ENCODE data around the gene MYO1B. TPM values are rescaled to one million over a fixed set of nuclear protein-coding genes. Genes with fewer than 3 reads are reported as not detected.

Gene MYO1B
- total RNA-seq, 1 experiment from 2014 or later = 43.6 TPM

- TF ChIP-seq PRDM15 (CRISPR knock-in tag; IDR thresholded peaks at IDR 0.05) (no peak), RELA (CRISPR knock-in tag; IDR thresholded peaks at IDR 0.05; ENCODE audit: borderline replicate concordance) (no peak), TEAD1 (CRISPR knock-in tag; IDR thresholded peaks at IDR 0.05) (no peak), CREB1 (CRISPR knock-in tag; IDR thresholded peaks at IDR 0.05) (no peak), FOXJ3 (CRISPR knock-in tag; IDR thresholded peaks at IDR 0.05; ENCODE audit: borderline replicate concordance) (no peak), FOXP1 (CRISPR knock-in tag; IDR thresholded peaks at IDR 0.05; ENCODE audit: borderline replicate concordance) (no peak), NR3C1 (CRISPR knock-in tag; conservative IDR thresholded peaks at IDR 0.05; ENCODE audit: low read depth) (no peak), TEAD4 (CRISPR knock-in tag; IDR thresholded peaks at IDR 0.05) (no peak), ZNF121 (CRISPR knock-in tag; IDR thresholded peaks at IDR 0.05) (no peak)
- TF ChIP-seq, protein P1, sequence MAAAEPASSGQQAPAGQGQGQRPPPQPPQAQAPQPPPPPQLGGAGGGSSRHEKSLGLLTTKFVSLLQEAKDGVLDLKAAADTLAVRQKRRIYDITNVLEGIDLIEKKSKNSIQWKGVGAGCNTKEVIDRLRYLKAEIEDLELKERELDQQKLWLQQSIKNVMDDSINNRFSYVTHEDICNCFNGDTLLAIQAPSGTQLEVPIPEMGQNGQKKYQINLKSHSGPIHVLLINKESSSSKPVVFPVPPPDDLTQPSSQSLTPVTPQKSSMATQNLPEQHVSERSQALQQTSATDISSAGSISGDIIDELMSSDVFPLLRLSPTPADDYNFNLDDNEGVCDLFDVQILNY (CRISPR knock-in tag; IDR thresholded peaks at IDR 0.05) = no peak
Measured at GRCh38 chr2:191463790-191464189, 218.6 kb downstream of the MYO1B start (continued).

DNA sequence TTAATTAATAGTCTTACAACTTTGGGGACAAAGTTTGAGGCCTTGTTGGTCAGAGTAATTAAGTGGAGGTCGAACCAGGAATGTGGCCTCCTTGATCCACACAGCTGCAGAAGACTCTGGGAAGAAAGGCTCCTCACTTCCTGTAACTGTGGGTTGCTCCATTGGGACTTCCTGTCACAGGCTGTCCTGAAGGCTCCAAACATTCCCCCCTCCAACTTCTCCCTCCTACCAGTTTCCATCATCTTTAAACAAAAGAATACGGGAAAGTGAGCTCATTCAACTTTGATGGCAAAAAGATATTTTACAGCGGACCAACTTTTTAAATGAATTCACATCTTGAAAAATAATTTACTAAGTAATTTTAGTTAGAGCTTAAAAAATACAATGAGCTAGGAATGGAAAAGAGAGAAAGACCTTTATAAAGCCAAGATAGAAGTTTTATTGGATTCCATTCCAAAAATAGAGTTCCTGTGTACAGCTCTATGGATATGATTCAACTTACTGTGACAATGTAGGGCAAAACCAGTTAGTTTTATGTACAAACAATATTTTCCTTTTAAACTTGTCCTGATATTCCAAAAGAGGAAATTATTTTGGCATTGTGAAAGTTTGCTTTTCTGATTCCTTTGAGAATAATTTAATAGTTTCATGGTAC, 220.7 kb downstream of the MYO1B start:
- Mint-ChIP-seq H3K9me3 (peaks cover 7% of the 10 kb centered on the region), H3K4me1 (peaks cover 5% of the 10 kb centered on the region), H3K27ac (no peak overlapping the region), H3K27me3 (ENCODE audit: low read depth) (no peaks in the 10 kb centered on the region), H3K4me3 (no peak overlapping the region), H3K36me3 (no peaks in the 10 kb centered on the region)
- POLR2A ChIA-PET = no interaction called here
- no peak for ATAC-seq
- TF ChIP-seq IRF1 (CRISPR knock-in tag; IDR thresholded peaks at IDR 0.05) (no peak), NFATC4 (CRISPR knock-in tag; IDR thresholded peaks at IDR 0.05) (no peak), IRF2 (CRISPR knock-in tag; IDR thresholded peaks at IDR 0.05; ENCODE audit: borderline replicate concordance, low read depth) (no peak), MYBL2 (CRISPR knock-in tag; IDR thresholded peaks at IDR 0.05) (no peak), TEAD4 (CRISPR knock-in tag; IDR thresholded peaks at IDR 0.05) (no peak)
- TF ChIP-seq, protein P2, sequence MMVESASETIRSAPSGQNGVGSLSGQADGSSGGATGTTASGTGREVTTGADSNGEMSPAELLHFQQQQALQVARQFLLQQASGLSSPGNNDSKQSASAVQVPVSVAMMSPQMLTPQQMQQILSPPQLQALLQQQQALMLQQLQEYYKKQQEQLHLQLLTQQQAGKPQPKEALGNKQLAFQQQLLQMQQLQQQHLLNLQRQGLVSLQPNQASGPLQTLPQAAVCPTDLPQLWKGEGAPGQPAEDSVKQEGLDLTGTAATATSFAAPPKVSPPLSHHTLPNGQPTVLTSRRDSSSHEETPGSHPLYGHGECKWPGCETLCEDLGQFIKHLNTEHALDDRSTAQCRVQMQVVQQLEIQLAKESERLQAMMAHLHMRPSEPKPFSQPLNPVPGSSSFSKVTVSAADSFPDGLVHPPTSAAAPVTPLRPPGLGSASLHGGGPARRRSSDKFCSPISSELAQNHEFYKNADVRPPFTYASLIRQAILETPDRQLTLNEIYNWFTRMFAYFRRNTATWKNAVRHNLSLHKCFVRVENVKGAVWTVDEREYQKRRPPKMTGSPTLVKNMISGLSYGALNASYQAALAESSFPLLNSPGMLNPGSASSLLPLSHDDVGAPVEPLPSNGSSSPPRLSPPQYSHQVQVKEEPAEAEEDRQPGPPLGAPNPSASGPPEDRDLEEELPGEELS (CRISPR knock-in tag; IDR thresholded peaks at IDR 0.05) = no peak
- TF ChIP-seq, protein P3, sequence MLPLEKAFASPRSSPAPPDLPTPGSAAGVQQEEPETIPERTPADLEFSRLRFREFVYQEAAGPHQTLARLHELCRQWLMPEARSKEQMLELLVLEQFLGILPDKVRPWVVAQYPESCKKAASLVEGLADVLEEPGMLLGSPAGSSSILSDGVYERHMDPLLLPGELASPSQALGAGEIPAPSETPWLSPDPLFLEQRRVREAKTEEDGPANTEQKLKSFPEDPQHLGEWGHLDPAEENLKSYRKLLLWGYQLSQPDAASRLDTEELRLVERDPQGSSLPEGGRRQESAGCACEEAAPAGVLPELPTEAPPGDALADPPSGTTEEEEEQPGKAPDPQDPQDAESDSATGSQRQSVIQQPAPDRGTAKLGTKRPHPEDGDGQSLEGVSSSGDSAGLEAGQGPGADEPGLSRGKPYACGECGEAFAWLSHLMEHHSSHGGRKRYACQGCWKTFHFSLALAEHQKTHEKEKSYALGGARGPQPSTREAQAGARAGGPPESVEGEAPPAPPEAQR (CRISPR knock-in tag; IDR thresholded peaks at IDR 0.05) = no peak
- CTCF ChIA-PET = interaction anchor here (1.0 kb wide), 1 partner anchor 248 kb away, joined by 3 read pairs; no protein-coding TSS in a partner anchor
- DNase-seq (ENCODE audit: low spot score) = no peak
